ENCODE measurements around the gene TOMM70.

DNA sequence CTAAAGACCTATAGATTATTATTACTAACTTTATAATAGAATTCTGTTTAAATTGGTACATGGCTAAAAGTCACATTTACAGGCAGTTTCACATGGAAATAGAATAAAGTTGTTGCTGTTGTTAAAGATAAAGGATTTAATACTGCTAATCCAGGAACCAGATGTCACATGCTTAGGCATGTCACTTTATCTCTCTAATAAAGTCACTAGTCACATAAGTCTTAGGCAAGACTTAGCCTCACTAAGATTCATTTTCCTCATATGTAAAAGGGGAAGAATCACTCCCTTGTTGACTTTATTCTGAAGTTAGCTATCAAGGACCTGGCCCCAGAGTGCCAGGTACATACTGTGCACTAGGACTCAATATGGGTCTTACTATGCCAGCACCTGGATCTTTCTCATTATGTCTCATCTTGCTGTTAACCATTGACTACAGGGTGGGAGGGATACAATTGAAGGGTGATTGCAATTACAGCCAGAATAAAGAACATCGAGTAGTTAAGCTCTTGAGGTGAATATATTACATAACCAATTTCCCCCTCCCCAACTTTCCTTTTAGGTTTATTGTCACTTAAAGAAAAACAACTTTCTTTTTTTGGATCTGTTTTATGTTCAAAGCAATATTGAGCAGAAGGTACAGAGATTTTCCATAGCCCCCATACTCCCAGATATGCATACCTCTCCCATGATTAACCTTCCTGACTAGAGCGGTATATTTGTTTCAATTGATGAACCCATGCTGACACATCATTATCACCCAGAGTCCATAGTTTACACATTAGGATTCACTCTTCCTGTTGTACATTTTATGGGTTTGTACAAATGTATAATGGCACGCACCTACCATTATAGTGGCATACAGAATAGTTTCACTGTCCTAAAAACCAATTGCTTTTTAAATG, 37.1 kb upstream of the TOMM70 start:
- no peak for TF ChIP-seq ZC3H10 (CRISPR knock-in tag; IDR thresholded peaks at IDR 0.05)
- TF ChIP-seq CSDC2 (CRISPR knock-in tag; IDR thresholded peaks at IDR 0.05), result no peak

Data from SK-N-SH treated with all-trans-retinoic acid at 6 μM for 48 hours (cell line).